ENCODE measurements around the gene PHF3.

GRCh38 chr6:63731930-63732329 is 96.3 kb downstream of the PHF3 start:
- TF ChIP-seq CTCF (conservative IDR thresholded peaks at IDR 0.05; ENCODE audit: low read depth, low read length): no peak
- no peak for TF ChIP-seq EZH2phosphoT487 (IDR thresholded peaks at IDR 0.05; ENCODE audit: borderline replicate concordance, low read length)

Data from PC-3 (cell line).